Measurements from ENCODE around the gene DAP.
"Not testable (repeated sequence)": the region's sequence is repeated elsewhere in the genome, so short reads cannot be mapped to it uniquely, and the experiment has no call there.

DAP gene, protein sequence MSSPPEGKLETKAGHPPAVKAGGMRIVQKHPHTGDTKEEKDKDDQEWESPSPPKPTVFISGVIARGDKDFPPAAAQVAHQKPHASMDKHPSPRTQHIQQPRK

GRCh38 chr5:10761185-10761932 lies at the start of gene DAP:
Gene DAP (minus strand): TSS chr5:10761234. CDS start chr5:10761068, 166 bp downstream.
- DNase-seq: peak; percentile 88 to 92

GRCh38 chr5:10808347-10809226 lies 47.6 kb upstream of the DAP start:
- DNase-seq: no peak

GRCh38 chr5:10801931-10802666 lies 41.1 kb upstream of the DAP start:
- no peak for DNase-seq

DNA sequence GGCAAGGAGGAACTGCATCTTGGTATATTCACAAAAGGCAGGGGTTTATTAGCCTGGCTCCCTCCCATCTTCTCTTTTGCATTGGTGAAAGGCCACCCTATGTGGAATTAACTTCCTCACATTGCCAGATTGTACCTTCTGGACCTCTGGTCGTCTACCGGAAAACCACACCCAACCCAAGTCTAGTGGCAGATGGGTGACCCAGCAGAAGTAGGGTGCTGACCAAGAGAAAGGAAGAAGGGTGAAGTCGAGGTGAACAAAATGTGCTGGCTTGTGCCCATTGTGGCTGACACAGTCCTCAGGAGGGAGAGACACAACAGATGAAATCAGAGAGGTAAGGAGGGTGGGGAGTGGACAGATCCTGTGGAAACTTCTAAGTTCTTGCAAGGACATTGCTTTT lies 39.8 kb upstream of the DAP start:
- DNase-seq: no peak

- DNase-seq: no peak
Measured at GRCh38 chr5:10797261-10797660, 36.2 kb upstream of the DAP start.

GRCh38 chr5:10793785-10794184 lies 32.8 kb upstream of the DAP start:
- DNase-seq: peak; percentile 56 to 86

DNA sequence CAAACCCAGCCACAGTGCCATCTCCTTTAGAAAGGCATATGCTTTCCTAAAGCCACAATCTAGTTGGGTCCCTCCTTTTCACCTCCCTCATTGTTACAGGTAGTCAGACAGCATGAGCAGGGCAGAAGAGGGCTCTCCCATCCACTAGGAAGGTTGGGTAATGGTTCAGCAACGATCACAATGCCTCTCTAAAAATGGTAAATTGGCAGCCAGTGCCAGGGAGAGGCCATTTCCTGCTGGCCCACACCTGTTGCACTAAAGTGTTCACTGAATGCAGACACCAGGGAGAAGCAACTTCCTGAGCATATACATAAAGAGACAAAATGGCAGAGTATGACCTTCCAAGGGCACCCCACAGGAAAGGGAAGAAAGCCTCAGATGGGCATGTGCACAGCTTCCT lies 31.3 kb upstream of the DAP start:
- no peak for DNase-seq

GRCh38 chr5:10789726-10790125 lies 28.7 kb upstream of the DAP start:
- DNase-seq: no peak

- no peak for DNase-seq
Measured at GRCh38 chr5:10789021-10789420, 28.0 kb upstream of the DAP start.

DNA sequence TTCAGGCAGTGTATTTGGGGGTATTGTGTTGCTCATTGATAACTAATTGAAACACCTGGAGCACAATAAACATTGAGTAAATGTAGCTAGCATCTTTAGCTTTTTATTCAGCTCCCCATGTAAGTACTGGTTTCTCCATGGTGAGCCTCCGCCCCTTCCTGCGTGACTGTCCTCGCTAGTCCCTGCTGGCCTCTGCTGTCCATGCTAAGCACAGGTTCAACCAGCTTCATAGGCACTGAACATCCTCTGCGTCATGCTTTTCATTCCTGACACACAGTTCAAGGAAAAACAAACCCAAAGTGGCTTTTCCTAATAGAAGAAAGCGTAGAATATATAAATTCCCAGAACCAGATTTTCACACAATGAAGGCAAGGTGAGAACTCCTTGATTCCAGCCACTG lies 27.3 kb upstream of the DAP start:
- no peak for DNase-seq

DNA sequence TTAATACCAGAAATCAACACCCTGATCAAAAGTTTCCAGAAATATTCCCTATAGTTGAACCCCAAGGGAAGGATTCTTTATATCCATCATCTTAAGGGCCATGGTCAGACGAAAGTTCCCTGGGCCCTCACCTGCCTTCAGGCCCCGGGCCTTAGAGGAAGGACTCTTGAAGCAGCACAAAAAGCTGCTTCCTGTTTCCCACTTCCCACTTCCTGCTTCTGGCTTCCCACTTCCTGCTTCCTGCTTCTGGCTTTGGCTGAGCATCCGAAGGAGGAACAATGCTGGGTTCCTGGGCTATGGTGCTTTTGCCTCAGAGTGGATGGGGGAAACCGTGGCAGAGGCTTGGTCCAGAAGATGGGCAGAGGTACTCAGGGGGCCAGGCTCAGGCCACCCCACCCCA lies 25.8 kb upstream of the DAP start:
- no peak for DNase-seq

DNA sequence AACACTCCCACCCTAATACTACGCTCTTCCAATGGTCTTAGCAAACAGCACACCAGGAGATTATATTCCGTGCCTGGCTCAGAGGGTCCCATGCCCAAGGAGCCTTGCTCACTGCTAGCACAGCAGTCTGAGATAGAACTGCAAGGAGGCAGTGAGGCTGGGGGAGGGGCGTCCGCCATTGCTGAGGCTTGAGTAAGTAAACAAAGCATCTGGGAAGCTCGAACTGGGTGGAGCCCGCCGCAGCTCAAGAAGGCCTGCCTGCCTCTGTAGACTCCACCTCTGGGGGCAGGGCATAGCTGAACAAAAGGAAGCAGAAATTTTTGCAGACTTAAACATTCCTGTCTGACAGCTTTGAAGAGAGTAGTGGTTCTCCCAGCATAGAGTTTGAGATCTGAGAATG lies 19.2 kb upstream of the DAP start:
- not testable (repeated sequence) for DNase-seq

DNA sequence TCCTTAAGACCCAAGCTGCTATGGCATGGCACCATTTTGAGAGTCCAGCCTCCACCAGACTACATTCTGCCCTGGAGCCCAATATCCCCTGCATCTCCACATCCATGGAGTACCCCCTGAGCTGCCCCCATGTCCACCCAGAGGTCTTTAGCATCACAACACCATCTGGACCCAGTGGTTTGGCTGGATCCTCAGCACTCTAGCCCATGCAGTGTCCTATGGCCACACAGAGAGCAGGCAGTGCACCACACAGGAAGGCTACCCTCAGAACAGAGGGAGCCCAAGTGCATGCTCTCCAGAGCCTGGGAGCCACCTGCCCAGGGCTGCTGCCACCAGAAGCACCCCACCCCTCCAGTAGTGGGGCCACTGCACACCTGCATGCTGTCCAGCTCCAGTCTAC lies 18.6 kb upstream of the DAP start:
- no peak for DNase-seq

DNA sequence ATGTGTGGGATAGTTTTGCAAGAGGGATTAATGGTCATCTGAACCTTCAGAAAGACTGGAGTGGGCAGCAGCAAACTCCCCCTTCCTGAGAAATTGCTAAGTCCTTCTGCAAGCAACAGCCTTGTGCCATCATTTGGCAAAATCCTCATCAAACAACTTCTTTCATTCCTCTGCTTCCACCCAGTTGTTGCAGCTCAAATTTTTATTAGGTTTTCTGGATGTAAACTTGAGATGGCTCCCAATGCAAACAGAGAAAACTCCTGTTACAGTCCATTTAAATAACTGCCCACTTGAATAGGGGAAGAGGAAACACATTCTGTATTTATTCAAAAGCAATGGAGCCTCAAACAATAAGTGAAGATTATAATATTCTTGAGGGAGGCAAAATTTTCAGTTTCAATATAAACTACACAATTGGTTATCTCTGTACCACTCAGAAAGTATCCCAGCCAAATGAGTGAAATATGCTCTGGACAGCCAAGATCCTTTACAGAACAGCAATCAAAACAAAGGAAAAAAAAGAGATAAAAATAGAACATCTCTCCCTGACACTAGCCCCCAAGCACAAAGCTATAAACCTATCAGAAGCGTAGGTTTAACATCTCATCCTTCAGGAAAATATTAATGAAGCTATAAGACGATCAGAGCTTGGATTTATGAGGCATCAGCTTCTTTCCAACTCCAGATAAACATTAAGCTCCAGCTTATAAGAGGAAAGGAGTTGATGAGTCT lies 17.3 kb upstream of the DAP start:
- no peak for DNase-seq

DNA sequence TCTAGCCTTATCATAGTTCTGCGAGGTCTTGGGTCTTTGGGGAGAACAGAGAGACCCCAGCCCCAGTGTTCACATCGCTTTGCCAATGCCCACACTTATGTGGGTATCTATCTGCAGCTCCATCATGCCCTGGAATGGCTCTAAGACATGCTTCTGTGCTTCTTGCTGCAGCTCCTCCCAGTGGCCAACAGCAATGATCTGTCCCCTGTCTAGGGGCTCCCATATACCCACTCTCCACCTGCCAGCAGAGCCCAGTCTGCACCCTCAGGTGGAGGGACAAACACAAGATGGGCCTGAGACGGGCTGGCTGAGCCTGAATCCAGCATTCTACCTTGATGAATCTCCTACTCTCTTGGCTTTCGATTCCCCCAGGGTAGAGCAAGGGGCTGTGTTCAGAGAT lies 14.6 kb upstream of the DAP start:
- no peak for DNase-seq

DNA sequence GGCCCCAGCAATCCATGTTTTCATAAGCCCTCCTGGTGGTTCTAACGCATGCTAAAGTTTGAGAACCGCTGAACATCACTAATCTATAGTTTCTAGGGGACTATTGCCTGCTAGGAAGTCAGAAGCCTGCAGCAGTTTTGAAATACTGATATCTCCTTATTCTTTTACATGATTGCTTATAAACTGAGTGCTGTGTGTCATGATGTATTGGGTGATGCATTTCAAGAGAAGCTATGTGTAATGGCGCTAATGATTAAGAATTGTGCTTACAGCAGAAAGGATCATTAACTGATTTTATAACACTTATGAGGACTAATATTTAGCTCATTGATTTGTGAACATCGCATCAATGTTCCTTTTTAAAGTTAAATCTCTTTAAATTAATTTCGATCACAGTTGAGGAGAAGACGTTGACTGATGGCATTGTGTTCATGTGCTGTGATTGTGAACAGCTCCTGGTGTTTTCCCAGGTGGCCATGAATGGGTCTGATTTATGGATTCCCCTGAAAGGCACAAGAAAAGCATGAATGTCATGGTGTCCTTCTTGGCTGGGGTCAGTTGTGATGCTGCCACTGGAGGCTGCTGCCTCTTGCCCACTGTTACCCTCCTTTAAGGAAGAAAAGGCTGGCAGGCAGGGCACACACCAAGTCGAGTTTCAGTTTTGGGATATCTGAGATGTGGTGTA lies 12.0 kb upstream of the DAP start:
- DNase-seq: no peak

GRCh38 chr5:10768328-10768899 lies 7.4 kb upstream of the DAP start:
- DNase-seq: no peak

- DNase-seq: no peak
Measured at GRCh38 chr5:10762776-10763500, 1.9 kb upstream of the DAP start.

GRCh38 chr5:10761933-10762775 lies 1.1 kb upstream of the DAP start:
- DNase-seq: peak in 1 of 2 experiments; percentile 57

DNA sequence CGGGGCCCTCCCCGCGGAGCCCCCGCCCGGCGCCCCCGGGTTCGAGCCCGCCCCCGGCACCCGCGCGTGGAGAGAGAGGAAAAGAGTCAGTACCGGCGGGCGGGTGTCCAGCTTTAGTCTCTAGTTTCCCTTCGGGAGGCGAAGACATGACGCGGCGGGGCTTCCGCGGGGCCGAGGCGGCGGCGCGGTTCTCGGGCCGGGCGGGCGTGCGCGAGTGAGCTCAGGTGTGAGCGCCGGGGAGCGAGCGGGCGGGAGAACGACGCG lies 181 bp downstream of the DAP start:
- DNase-seq: no peak

All from NCI-H524 (cell line).